ENCODE measurements around the gene UVRAG.

DNA sequence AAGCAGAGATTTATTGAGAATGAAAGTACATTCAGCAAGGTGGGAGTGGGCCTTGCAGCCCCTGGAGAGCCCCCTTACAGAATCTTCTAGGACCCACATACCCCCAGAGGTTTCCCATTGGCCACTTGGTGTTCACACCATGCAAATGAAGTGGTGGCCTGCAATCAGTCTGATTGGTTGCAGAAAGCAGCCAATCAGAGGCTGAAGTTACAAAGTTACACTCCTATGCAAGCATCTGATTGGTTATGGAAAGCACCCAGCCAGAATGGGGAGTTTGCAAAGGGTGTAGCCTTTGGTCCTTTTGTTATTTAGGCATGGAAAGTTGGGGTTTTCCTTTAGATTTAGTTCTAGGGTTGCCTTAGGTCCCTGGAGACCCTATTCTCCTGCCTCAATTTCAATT is 34.9 kb downstream of the UVRAG start:
- TF ChIP-seq, protein P1, sequence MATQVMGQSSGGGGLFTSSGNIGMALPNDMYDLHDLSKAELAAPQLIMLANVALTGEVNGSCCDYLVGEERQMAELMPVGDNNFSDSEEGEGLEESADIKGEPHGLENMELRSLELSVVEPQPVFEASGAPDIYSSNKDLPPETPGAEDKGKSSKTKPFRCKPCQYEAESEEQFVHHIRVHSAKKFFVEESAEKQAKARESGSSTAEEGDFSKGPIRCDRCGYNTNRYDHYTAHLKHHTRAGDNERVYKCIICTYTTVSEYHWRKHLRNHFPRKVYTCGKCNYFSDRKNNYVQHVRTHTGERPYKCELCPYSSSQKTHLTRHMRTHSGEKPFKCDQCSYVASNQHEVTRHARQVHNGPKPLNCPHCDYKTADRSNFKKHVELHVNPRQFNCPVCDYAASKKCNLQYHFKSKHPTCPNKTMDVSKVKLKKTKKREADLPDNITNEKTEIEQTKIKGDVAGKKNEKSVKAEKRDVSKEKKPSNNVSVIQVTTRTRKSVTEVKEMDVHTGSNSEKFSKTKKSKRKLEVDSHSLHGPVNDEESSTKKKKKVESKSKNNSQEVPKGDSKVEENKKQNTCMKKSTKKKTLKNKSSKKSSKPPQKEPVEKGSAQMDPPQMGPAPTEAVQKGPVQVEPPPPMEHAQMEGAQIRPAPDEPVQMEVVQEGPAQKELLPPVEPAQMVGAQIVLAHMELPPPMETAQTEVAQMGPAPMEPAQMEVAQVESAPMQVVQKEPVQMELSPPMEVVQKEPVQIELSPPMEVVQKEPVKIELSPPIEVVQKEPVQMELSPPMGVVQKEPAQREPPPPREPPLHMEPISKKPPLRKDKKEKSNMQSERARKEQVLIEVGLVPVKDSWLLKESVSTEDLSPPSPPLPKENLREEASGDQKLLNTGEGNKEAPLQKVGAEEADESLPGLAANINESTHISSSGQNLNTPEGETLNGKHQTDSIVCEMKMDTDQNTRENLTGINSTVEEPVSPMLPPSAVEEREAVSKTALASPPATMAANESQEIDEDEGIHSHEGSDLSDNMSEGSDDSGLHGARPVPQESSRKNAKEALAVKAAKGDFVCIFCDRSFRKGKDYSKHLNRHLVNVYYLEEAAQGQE (IDR thresholded peaks at IDR 0.05; ENCODE audit: low read depth): no peak
- TF ChIP-seq, protein P2, sequence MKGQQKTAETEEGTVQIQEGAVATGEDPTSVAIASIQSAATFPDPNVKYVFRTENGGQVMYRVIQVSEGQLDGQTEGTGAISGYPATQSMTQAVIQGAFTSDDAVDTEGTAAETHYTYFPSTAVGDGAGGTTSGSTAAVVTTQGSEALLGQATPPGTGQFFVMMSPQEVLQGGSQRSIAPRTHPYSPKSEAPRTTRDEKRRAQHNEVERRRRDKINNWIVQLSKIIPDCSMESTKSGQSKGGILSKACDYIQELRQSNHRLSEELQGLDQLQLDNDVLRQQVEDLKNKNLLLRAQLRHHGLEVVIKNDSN (IDR thresholded peaks at IDR 0.05): no peak
- TF ChIP-seq TAF1 (IDR thresholded peaks at IDR 0.05; ENCODE audit: low read depth): no peak
- no peak for TF ChIP-seq FOXM1 (IDR thresholded peaks at IDR 0.05; ENCODE audit: borderline replicate concordance, low read depth)
- TF ChIP-seq, protein P3, sequence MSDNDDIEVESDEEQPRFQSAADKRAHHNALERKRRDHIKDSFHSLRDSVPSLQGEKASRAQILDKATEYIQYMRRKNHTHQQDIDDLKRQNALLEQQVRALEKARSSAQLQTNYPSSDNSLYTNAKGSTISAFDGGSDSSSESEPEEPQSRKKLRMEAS (IDR thresholded peaks at IDR 0.05): no peak
- no peak for TF ChIP-seq EGR1 (IDR thresholded peaks at IDR 0.05)
- TF ChIP-seq RAD21 (IDR thresholded peaks at IDR 0.05; ENCODE audit: low read depth): no peak
- no peak for TF ChIP-seq NFIC (IDR thresholded peaks at IDR 0.05)

Data from Ishikawa (cell line).